BJ (cell line): Measurements from ENCODE around the gene CALML3. TPM values are rescaled to one million over a fixed set of nuclear protein-coding genes. Genes with fewer than 3 reads are reported as not detected.

ENCODE experiments used
- CTCF ChIA-PET: fragments of 350-600 bp; formaldehyde crosslinking; extraction: SDS; loops from one replicate; lab custom pipeline; 2021; ENCODE audit warnings: antibody characterized with exemption, inconsistent platforms; lab: Yijun Ruan, JAX
- POLR2A ChIA-PET: fragments of 300-600 bp; sonication (Branson Sonifier 250); formaldehyde crosslinking; extraction: SDS; loops from one replicate; lab custom pipeline; 2021; ENCODE audit warnings: antibody characterized with exemption; lab: Charles Lee
- DNase-seq: peaks from one replicate; pipeline ENCODE4 v3.0.0-alpha.2; 2011; ENCODE audit warnings: low read depth
- H3K27me3 ChIP-seq: 2 replicates; pipeline ENCODE4 v1.6.0; 2011; ENCODE audit warnings: low read length; ENCODE audit not compliant: control insufficient read depth, insufficient read depth
- H3K36me3 ChIP-seq: 2 replicates; pipeline ENCODE4 v1.5.1; 2011; ENCODE audit warnings: low read length; ENCODE audit not compliant: control insufficient read depth, insufficient read depth
- H3K4me3 ChIP-seq: 2 replicates; pipeline ENCODE4 v1.5.1; 2011; ENCODE audit warnings: low read depth, mild to moderate bottlenecking, control low read depth, low read length
- polyA plus RNA-seq: library from polyadenylated mRNA; depleted of rRNA; stranded (reverse); fragments of >200 nt; gene quantifications from 2 replicates; pipeline ENCODE4 v1.2.3, GENCODE V29; 2011
- TF ChIP-seq, protein P1 (sequence below): IDR thresholded peaks from 2 replicates; pipeline ENCODE4 v1.5.1; 2011; ENCODE audit warnings: low read depth, mild to moderate bottlenecking, control low read depth, inconsistent platforms, low read length, moderate library complexity; ENCODE audit not compliant: insufficient read depth

Gene CALML3
- polyA plus RNA-seq, 1 experiment, result not detected

DNA sequence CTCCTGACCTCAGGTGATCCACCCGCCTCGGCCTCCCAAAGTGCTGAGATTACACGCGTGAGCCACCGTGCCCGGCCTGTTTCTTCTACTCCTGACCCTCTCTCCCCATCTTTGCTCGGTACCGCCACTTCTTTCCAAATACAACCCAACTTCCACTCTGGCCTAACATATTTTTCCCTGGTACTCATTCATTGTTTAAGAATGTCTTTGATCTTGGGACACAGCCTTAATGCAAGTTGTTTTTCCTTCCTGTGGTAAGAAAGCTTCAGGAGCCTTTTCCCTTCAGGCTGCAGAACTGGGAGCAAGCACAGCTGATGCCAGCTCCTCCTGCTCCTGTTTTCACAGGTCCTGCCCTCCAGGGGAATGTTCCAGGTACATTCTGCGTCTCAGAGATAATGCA lies 13.7 kb downstream of the CALML3 start:
- Histone ChIP-seq H3K4me3 (no peak overlapping the region), H3K27me3 (no peaks in the 10 kb centered on the region), H3K36me3 (no peaks in the 10 kb centered on the region)
- TF ChIP-seq, protein P1, sequence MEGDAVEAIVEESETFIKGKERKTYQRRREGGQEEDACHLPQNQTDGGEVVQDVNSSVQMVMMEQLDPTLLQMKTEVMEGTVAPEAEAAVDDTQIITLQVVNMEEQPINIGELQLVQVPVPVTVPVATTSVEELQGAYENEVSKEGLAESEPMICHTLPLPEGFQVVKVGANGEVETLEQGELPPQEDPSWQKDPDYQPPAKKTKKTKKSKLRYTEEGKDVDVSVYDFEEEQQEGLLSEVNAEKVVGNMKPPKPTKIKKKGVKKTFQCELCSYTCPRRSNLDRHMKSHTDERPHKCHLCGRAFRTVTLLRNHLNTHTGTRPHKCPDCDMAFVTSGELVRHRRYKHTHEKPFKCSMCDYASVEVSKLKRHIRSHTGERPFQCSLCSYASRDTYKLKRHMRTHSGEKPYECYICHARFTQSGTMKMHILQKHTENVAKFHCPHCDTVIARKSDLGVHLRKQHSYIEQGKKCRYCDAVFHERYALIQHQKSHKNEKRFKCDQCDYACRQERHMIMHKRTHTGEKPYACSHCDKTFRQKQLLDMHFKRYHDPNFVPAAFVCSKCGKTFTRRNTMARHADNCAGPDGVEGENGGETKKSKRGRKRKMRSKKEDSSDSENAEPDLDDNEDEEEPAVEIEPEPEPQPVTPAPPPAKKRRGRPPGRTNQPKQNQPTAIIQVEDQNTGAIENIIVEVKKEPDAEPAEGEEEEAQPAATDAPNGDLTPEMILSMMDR, result no peak
- ChIA-PET POLR2A (no interaction called here), CTCF (interaction anchor here (0.7 to 2.1 kb wide), 5 partner anchors 9 to 104 kb away, joined by 3 to 14 read pairs (median 4); no protein-coding TSS in a partner anchor)
- DNase-seq, result no peak

DNA sequence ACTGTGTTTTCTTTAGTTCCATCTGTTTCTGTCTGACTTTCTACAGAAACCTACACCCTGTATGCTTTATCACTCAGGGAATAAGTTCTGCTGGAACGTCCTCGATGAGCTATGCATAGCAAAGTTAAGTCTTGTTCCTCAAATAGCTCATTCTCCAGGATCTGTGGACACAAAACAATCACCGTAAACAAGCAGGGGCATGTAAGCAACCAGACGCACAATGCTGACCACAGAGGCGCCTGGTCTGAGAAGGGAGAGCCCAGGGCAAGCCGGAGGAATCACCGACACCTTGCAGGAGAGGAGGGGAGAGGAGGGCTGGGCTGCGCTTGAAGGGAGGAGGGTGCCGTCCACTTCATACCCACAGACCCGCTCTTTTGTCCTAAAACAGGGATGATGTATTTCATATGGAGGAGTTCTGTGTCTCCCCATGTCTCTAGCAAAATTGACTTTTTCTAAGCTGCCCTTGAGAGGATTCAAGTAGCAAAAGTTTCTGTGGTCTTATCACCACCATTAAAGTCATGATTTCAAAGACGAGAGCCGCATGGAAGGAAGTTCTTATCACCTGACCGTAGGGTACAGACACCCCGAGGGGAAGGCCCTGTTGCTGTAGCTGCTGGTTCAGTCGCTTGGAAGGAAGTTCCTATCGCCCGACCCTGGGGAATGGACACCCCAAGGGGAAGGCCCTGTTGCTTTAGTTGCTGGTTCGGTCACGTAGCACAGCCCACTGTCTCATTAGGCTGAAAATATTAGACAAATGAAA lies 14.3 kb downstream of the CALML3 start:
- ChIA-PET CTCF (interaction anchor here (0.7 to 2.1 kb wide), 4 partner anchors 8 to 84 kb away, joined by 3 to 14 read pairs (median 4); no protein-coding TSS in a partner anchor), POLR2A (no interaction called here)
- H3K27me3 ChIP-seq, result no peaks in the 10 kb centered on the region
- no peak overlapping the region for H3K4me3 ChIP-seq
- TF ChIP-seq, protein P1, result no peak
- no peak for DNase-seq
- H3K36me3 ChIP-seq, result no peaks in the 10 kb centered on the region

DNA sequence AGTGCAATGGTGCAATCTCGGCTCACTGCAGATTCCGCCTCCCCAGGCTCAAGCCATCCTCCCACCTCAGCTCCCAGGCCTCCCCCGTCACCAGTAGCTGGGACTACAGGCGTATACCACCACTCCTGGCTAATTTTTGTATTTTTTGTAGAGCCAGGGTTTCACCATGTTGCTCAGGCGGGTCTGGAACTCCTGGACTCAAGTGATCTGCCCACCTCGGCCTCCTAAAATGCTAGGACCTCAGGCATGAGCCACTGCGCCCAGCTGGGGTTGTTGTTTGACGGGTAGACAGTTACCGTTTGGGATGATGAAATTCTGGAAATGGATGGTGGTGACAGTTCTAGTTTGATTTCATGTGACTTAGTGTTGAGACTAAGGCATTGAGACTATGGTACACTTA lies 15.3 kb downstream of the CALML3 start:
- POLR2A ChIA-PET, result no interaction called here

DNA sequence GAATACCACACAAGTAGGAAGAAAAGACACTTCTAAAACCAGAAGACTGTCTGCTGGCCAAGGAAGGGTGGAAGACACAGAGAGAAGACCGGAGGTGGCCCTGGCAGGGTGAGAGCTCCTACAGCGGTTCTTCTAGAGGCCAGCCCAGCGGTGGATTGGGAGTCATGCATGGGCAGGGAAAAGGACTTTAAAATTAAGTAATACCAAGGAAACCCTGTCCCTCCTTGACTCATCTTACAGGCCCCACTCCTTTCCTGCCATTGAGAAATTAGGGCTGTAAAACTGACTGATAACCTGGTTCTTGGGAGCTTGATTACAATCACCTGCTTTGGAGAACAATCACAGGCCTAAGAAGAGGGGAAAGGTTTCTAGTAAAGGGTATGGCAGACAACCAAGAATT lies 16.1 kb downstream of the CALML3 start:
- Histone ChIP-seq H3K36me3 (no peaks in the 10 kb centered on the region), H3K4me3 (no peak overlapping the region), H3K27me3 (no peaks in the 10 kb centered on the region)
- TF ChIP-seq, protein P1, result no peak
- POLR2A ChIA-PET, result no interaction called here
- CTCF ChIA-PET, result no interaction called here
- no peak for DNase-seq

More for the DNA sequence above, 15.3 kb downstream of the CALML3 start:
- H3K4me3 ChIP-seq, result no peak overlapping the region
- CTCF ChIA-PET, result interaction anchor here (2.1 kb wide), 1 partner anchor 83 kb away, joined by 14 read pairs; no protein-coding TSS in a partner anchor
- TF ChIP-seq, protein P1, result no peak
- H3K36me3 ChIP-seq, result no peaks in the 10 kb centered on the region
- no peaks in the 10 kb centered on the region for H3K27me3 ChIP-seq
- DNase-seq, result no peak

DNA sequence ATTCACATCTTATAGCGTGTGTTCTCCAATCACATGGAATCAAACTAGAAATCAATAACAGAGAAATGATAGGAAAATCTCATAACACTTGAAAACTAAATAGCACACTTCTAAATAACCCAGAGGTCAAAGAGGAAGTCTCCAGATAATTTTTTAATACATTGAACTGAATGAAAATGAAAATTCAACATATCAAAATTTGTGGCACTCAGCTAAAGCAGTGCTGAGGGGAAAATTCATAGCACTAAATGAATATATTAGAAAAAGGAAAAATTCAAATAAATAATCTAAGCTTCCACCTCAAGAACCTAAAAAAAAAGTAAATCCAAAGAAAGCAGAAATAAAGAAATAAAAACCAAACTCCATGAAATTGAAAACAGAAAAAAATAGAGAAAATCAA lies 17.3 kb downstream of the CALML3 start:
- TF ChIP-seq, protein P1, result no peak
- H3K4me3 ChIP-seq, result no peak overlapping the region
- ChIA-PET CTCF (no interaction called here), POLR2A (no interaction called here)
- no peak for DNase-seq
- H3K36me3 ChIP-seq, result no peaks in the 10 kb centered on the region
- no peaks in the 10 kb centered on the region for H3K27me3 ChIP-seq
